IMR-90 (cell line): ENCODE measurements around the gene ARHGAP19. TPM values are rescaled to one million over a fixed set of nuclear protein-coding genes. Genes with fewer than 3 reads are reported as not detected.
A peak's percentile ranks its signal among the peaks of the same experiment; 100 is the strongest.
"Not testable (repeated sequence)": the region's sequence is repeated elsewhere in the genome, so short reads cannot be mapped to it uniquely, and the experiment has no call there.

Experiments used
- ATAC-seq: fragments of 200-7000 bp; cut with Tn5 transposase; 2 replicates; pipeline ENCODE4 v1.9.1; 2020; ENCODE audit warnings: low read depth, mild to moderate bottlenecking, moderate library complexity
- BruUV-seq: library from RNA; stranded (reverse); fragments of 400-500 nt; replicated peaks from 2 replicates; lab custom pipeline; 2021; lab: Mats Ljungman, UMichigan
- CTCF ChIA-PET: fragments of 300-600 bp; formaldehyde crosslinking; extraction: SDS; loops from one replicate; lab custom pipeline; 2021; ENCODE audit warnings: antibody characterized with exemption; lab: Yijun Ruan, JAX
- POLR2A ChIA-PET: fragments of 300-600 bp; sonication (Branson Sonifier 250); formaldehyde crosslinking; loops from one replicate; lab custom pipeline; 2022; ENCODE audit warnings: antibody characterized with exemption; ENCODE audit not compliant: unreplicated experiment; lab: Charles Lee
- DNase-seq: peaks from one replicate; pipeline ENCODE4 v3.0.0; 2013
- H2AFZ ChIP-seq: replicated peaks from 2 replicates; pipeline ENCODE3; 2013; ENCODE audit warnings: low read length, mild to moderate bottlenecking; ENCODE audit not compliant: poor library complexity
- H2AK5ac ChIP-seq: 2 replicates; pipeline ENCODE4 v1.6.1; 2013; ENCODE audit warnings: low read depth, low read length, inconsistent platforms
- H2AK9ac ChIP-seq: replicated peaks from 2 replicates; pipeline ENCODE3; 2013; ENCODE audit warnings: mild to moderate bottlenecking, low read depth, low read length, moderate library complexity; ENCODE audit not compliant: poor library complexity
- H2BK120ac ChIP-seq: 2 replicates; pipeline ENCODE4 v1.6.1; 2013; ENCODE audit warnings: low read depth, low read length, inconsistent platforms
- H2BK15ac ChIP-seq: 3 replicates; pipeline ENCODE4 v1.6.1; 2013; ENCODE audit warnings: low read depth, low read length, inconsistent platforms
- H2BK20ac ChIP-seq: 2 replicates; pipeline ENCODE4 v1.6.1; 2013; ENCODE audit warnings: low read depth, mild to moderate bottlenecking, inconsistent platforms, low read length, moderate library complexity
- H2BK5ac ChIP-seq: 2 replicates; pipeline ENCODE4 v1.6.1; 2013; ENCODE audit warnings: mild to moderate bottlenecking, low read depth, low read length, inconsistent platforms; ENCODE audit not compliant: poor library complexity, severe bottlenecking
- H3K14ac ChIP-seq: replicated peaks from 2 replicates; pipeline ENCODE4 v1.6.1; 2013; ENCODE audit warnings: low read depth, low read length, inconsistent platforms
- H3K18ac ChIP-seq: 2 replicates; pipeline ENCODE4 v1.6.1; 2013; ENCODE audit warnings: low read depth, low read length, control low read depth
- H3K23ac ChIP-seq: 2 replicates; pipeline ENCODE4 v1.6.1; 2013; ENCODE audit warnings: low read depth, low read length, inconsistent platforms
- H3K27ac ChIP-seq: 2 replicates; pipeline ENCODE4 v1.5.1; 2013; ENCODE audit warnings: mild to moderate bottlenecking, control low read depth, low read length; ENCODE audit not compliant: insufficient read depth
- H3K27me3 ChIP-seq: 2 replicates; pipeline ENCODE4 v1.6.1; 2013; ENCODE audit warnings: low read length; ENCODE audit not compliant: control insufficient read depth, insufficient read depth
- H3K36me3 ChIP-seq: 2 replicates; pipeline ENCODE4 v1.6.1; 2013; ENCODE audit warnings: low read length, mixed read lengths; ENCODE audit not compliant: control insufficient read depth, insufficient read depth
- H3K4ac ChIP-seq: 2 replicates; pipeline ENCODE4 v1.6.1; 2013; ENCODE audit warnings: low read depth, low read length, inconsistent platforms
- H3K4me1 ChIP-seq: 2 replicates; pipeline ENCODE4 v1.6.1; 2013; ENCODE audit warnings: low read length, mixed read lengths; ENCODE audit not compliant: control insufficient read depth, insufficient read depth
- H3K4me2 ChIP-seq: 2 replicates; pipeline ENCODE4 v1.6.1; 2013; ENCODE audit warnings: low read depth, mild to moderate bottlenecking, control low read depth, low read length, moderate library complexity
- H3K4me3 ChIP-seq: 2 replicates; pipeline ENCODE4 v1.5.1; 2013; ENCODE audit warnings: low read depth, mild to moderate bottlenecking, control low read depth, low read length, moderate library complexity; ENCODE audit not compliant: insufficient read depth
- H3K56ac ChIP-seq: 2 replicates; pipeline ENCODE4 v1.6.1; 2013; ENCODE audit warnings: low read length, inconsistent platforms; ENCODE audit not compliant: insufficient read depth; ENCODE audit errors: extremely low read depth
- H3K79me1 ChIP-seq, 2 experiments: 2 replicates each; pipeline ENCODE4 v1.6.1; 2013; ENCODE audit warnings: low read length in 2 of 2, inconsistent platforms in 1 of 2, low read depth in 1 of 2
- H3K9ac ChIP-seq: 2 replicates; pipeline ENCODE4 v1.6.1; 2013; ENCODE audit warnings: low read depth, low read length, control low read depth
- H3K9me1 ChIP-seq: 2 replicates; pipeline ENCODE4 v1.6.1; 2013; ENCODE audit warnings: low read length, inconsistent platforms; ENCODE audit not compliant: insufficient read depth
- H3K9me3 ChIP-seq: 2 replicates; pipeline ENCODE4 v1.6.1; 2013; ENCODE audit warnings: low read length; ENCODE audit not compliant: control insufficient read depth, insufficient read depth
- H4K20me1 ChIP-seq: 2 replicates; pipeline ENCODE4 v1.6.1; 2013; ENCODE audit warnings: low read length, inconsistent platforms; ENCODE audit not compliant: insufficient read depth
- H4K5ac ChIP-seq: 2 replicates; pipeline ENCODE4 v1.6.1; 2013; ENCODE audit warnings: mild to moderate bottlenecking, low read depth, low read length, control low read depth
- H4K8ac ChIP-seq, 2 experiments: 2 replicates each; pipeline ENCODE4 v1.6.1; 2013; ENCODE audit warnings: low read depth in 2 of 2, low read length in 2 of 2, control low read depth in 1 of 2, inconsistent platforms in 1 of 2
- H4K91ac ChIP-seq: 2 replicates; pipeline ENCODE4 v1.6.1; 2013; ENCODE audit warnings: low read depth, low read length, inconsistent platforms; ENCODE audit not compliant: insufficient read depth
- NFE2L2 ChIP-seq: fragments of 150-350 bp; IDR thresholded peaks from 2 replicates; pipeline ENCODE4 v1.6.1; 2016; ENCODE audit warnings: low read depth, mild to moderate bottlenecking, low read length
- WGBS, 2 experiments: methylation state at CpG; one replicate each; pipeline versions ENCODE4 v1.1.5 to v1.1.7; 2013; ENCODE audit warnings: missing lambda C conversion rate in 2 of 2; ENCODE audit not compliant: insufficient read length in 1 of 2; ENCODE audit errors: extremely low coverage in 2 of 2; 5-methylcytosine and 5-hydroxymethylcytosine counted together
- dilution Hi-C: fragments of 300-500 bp; cut with HindIII; formaldehyde crosslinking; loops from one replicate; pipeline ENCODE4 v1.14.3; 2018; ENCODE audit warnings: low sequenced_read_pairs; ENCODE audit not compliant: unreplicated experiment
- in situ Hi-C: fragments of 300-500 bp; cut with MboI; formaldehyde crosslinking; loops from 3 replicates; pipeline ENCODE4 v1.14.3; 2019; ENCODE audit warnings: low sequenced_read_pairs, inconsistent platforms, mixed read lengths
- intact Hi-C: fragments of 100-400 bp; cut with micrococcal nuclease; formaldehyde crosslinking; loops from 2 replicates; pipeline ENCODE4 v1.10.0; 2022
- polyA plus RNA-seq, 3 experiments: library from polyadenylated mRNA; depleted of rRNA; stranded (reverse); fragments of >200 nt; gene quantifications; 2 replicates each; pipeline ENCODE4 v1.2.3, GENCODE V29; 2012; ENCODE audit warnings: low replicate concordance in 1 of 3
- total RNA-seq: library from RNA; depleted of rRNA; stranded (reverse); fragments of >200 nt; gene quantifications from 2 replicates; pipeline ENCODE4 v1.2.3, GENCODE V29; 2012

ARHGAP19 gene
- total and polyA plus RNA-seq, 2 of the 4 experiments (the other 2 are of a cell fraction), result 6.3 to 7.0 TPM

DNA sequence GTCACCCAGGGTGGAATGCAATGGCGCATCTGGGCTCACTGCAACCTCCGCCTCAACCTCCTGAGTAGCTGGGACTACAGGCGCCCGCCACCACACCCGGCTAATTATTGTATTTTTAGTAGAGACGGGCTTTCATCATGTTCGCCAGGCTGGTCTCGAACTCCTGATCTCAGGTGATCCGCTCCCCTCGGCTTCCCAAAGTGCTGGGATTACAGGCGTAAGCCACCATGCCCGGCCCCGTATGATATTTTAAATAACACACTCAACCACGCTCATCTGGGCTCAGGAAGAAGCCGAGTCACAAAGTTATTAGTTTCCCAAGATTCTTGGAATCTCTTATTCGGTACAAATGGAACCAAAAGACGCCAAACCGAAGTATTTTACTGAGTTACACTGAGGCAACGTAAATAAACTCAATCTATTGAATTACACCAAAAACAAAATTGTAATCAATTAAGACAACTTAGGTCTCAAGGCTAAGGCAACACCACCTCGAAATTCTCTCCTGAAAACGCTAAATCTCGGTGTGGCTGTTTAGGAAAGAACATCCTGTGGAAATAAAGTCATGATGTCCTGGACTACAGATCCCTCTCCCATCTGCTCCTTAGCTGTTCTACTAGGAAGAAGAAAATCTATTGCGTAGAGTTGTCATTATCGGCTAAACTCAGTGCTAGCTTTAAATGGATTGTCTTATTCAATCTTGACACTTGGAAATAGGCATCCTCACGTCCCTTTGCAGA, 910 bp downstream of the ARHGAP19 start:
- Histone ChIP-seq H3K14ac (peak overlapping the region; percentile 89), H3K9me3 (no peaks in the 10 kb centered on the region), H3K79me1 (peaks cover 18 to 28% of the 10 kb centered on the region in 2 experiments), H3K4ac (peak overlapping the region; percentile 82), H2AK5ac (peak overlapping the region; percentile 17; the same call in 1 of the 2 replicates), H2AK9ac (peak overlapping the region; percentile 87), H3K4me3 (peak overlapping the region; percentile 73), H3K18ac (peak overlapping the region; percentile 74), H4K8ac (peak overlapping the region; percentile 53 to 72), H3K36me3 (peaks cover 3% of the 10 kb centered on the region; the same call in 1 of the 2 replicates), H2AFZ (peak overlapping the region; percentile 96), H2BK120ac (peak overlapping the region; percentile 76), H2BK5ac (peak overlapping the region; percentile 81), H3K27me3 (no peaks in the 10 kb centered on the region), H3K9me1 (no peaks in the 10 kb centered on the region; the same call in 1 of the 2 replicates), H4K20me1 (no peaks in the 10 kb centered on the region), H2BK20ac (peak overlapping the region; percentile 6; the same call in 1 of the 2 replicates), H3K27ac (peak overlapping the region; percentile 72), H3K4me1 (no peaks in the 10 kb centered on the region), H4K91ac (peak overlapping the region; percentile 75), H3K56ac (peak overlapping the region; percentile 98), H3K23ac (peak overlapping the region; percentile 95), H4K5ac (peak overlapping the region; percentile 81), H2BK15ac (peak overlapping the region; percentile 50; the same call in 2 of the 3 replicates), H3K4me2 (peak overlapping the region; percentile 90), H3K9ac (peak overlapping the region; percentile 76)
- 20% methylated on average over 1 of the region's 25 CpGs; no CpG with 5 or more reads in 1 of the 2 experiments for WGBS, 2 experiments
- TSS peak; percentile 51 for BruUV-seq
- intact Hi-C loops, result loop anchor here (1.0 to 2.0 kb wide), 2 partner anchors 27 to 41 kb away; partner anchors contain the start of gene FRAT1
- TF ChIP-seq NFE2L2, result no peak
- ChIA-PET POLR2A (no interaction called here), CTCF (interaction anchor here (0.7 to 1.0 kb wide), 3 partner anchors 13 to 254 kb away, joined by 3 to 9 read pairs (median 3); no protein-coding TSS in a partner anchor)
- dilution Hi-C loops, result no loop called here
- DNase-seq (no peak), ATAC-seq (peak; percentile 1; the same call in 1 of the 2 replicates)
- in situ Hi-C loops, result no loop called here

DNA sequence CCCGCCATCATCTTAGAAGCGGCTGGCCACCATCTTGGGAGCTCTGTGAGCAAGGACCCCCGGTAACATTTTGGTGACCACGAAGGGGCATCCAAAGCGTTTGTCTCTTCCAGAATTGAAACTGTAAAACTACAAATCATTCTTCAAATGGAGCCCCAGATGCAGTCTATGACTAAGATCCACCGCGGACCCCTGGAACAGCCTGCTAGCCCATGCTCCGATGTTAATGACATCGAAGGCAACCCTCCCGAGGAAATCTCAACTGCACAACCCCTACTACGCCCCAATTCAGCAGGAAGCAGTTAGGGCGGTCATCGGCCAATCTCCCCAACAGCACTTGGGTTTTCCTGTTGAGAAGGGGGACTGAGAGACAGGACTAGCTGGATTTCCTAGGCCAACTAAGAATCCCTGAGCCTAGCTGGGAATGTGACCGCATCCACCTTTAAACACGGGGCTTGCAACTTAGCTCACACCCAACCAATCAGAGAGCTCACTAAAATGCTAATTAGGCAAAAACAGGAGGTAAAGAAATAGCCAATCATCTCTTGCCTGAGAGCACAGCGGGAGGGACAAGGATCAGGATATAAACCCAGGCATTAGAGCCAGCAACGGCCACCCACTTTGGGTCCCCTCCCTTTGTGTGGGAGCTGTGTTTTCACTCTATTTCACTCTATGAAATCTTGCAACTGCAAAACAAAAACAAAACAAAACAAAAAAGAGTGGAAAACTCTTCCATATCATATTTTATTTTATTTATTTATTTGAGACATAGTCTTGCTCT, 1.7 kb downstream of the ARHGAP19 start:
- H3K23ac ChIP-seq, POLR2A ChIA-PET, H4K91ac ChIP-seq, H3K4me1 ChIP-seq, H4K8ac ChIP-seq, DNase-seq, in situ Hi-C loops, H3K18ac ChIP-seq, H3K27ac ChIP-seq, H3K4me3 ChIP-seq, H3K9me3 ChIP-seq, H3K14ac ChIP-seq, H2BK15ac ChIP-seq, H3K27me3 ChIP-seq, H3K9me1 ChIP-seq, H3K4ac ChIP-seq, H4K20me1 ChIP-seq, H3K9ac ChIP-seq, ATAC-seq, H4K5ac ChIP-seq, dilution Hi-C loops, intact Hi-C loops, H3K4me2 ChIP-seq, H2BK120ac ChIP-seq, BruUV-seq, H2AK9ac ChIP-seq, H2BK20ac ChIP-seq, H2AK5ac ChIP-seq, H2BK5ac ChIP-seq, H3K56ac ChIP-seq, H3K36me3 ChIP-seq, H2AFZ ChIP-seq: not testable (repeated sequence)
- peaks cover 21 to 28% of the 10 kb centered on the region in 2 experiments for H3K79me1 ChIP-seq
- CTCF ChIA-PET, result interaction anchor here (0.7 kb wide), 1 partner anchor 254 kb away, joined by 3 read pairs; no protein-coding TSS in a partner anchor
- 100% methylated on average over 5 of the region's 17 CpGs; no CpG with 5 or more reads in 1 of the 2 experiments for WGBS, 2 experiments
